8988T (cell line): ENCODE measurements around the gene WNT4.

ENCODE experiments used
- DNase-seq: peaks from one replicate; pipeline ENCODE4 v3.0.0; 2011

Gene WNT4

GRCh38 chr1:22128392-22128791, 14.5 kb downstream of the WNT4 start:
- no peak for DNase-seq

GRCh38 chr1:22127731-22128130, 15.2 kb downstream of the WNT4 start:
- DNase-seq = no peak

- no peak for DNase-seq
Measured at GRCh38 chr1:22127248-22127647, 15.6 kb downstream of the WNT4 start.

- DNase-seq = no peak
Measured at GRCh38 chr1:22126531-22126930, 16.4 kb downstream of the WNT4 start.

- DNase-seq = no peak
Measured at GRCh38 chr1:22124592-22125229, 18.2 kb downstream of the WNT4 start.

GRCh38 chr1:22123901-22124404, 18.9 kb downstream of the WNT4 start:
- DNase-seq = no peak

- no peak for DNase-seq
Measured at GRCh38 chr1:22123071-22123390, 19.9 kb downstream of the WNT4 start.

GRCh38 chr1:22122273-22123070, 20.4 kb downstream of the WNT4 start:
- DNase-seq = no peak

- DNase-seq = no peak
Measured at GRCh38 chr1:22121421-22121911, 21.4 kb downstream of the WNT4 start.

- DNase-seq = no peak
Measured at GRCh38 chr1:22120469-22120790, 22.5 kb downstream of the WNT4 start.

GRCh38 chr1:22119626-22120468, 23.1 kb downstream of the WNT4 start:
- DNase-seq = no peak

- DNase-seq = no peak
Measured at GRCh38 chr1:22118291-22118992, 24.5 kb downstream of the WNT4 start.

GRCh38 chr1:22117851-22118250, 25.0 kb downstream of the WNT4 start:
- DNase-seq = no peak

- DNase-seq = no peak
Measured at GRCh38 chr1:22117238-22117637, 25.7 kb downstream of the WNT4 start.

- no peak for DNase-seq
Measured at GRCh38 chr1:22115286-22115685, 27.6 kb downstream of the WNT4 start.

GRCh38 chr1:22114083-22115012, 28.5 kb downstream of the WNT4 start:
- no peak for DNase-seq

GRCh38 chr1:22112554-22112953, 30.3 kb downstream of the WNT4 start:
- no peak for DNase-seq

- no peak for DNase-seq
Measured at GRCh38 chr1:22111620-22112019, 31.3 kb downstream of the WNT4 start.

- no peak for DNase-seq
Measured at GRCh38 chr1:22111115-22111514, 31.8 kb downstream of the WNT4 start.

GRCh38 chr1:22110016-22110415, 32.9 kb downstream of the WNT4 start:
- no peak for DNase-seq

- no peak for DNase-seq
Measured at GRCh38 chr1:22108339-22109105, 34.4 kb downstream of the WNT4 start.
